Measurements from ENCODE around the gene TSPAN18.

Gene TSPAN18

DNA sequence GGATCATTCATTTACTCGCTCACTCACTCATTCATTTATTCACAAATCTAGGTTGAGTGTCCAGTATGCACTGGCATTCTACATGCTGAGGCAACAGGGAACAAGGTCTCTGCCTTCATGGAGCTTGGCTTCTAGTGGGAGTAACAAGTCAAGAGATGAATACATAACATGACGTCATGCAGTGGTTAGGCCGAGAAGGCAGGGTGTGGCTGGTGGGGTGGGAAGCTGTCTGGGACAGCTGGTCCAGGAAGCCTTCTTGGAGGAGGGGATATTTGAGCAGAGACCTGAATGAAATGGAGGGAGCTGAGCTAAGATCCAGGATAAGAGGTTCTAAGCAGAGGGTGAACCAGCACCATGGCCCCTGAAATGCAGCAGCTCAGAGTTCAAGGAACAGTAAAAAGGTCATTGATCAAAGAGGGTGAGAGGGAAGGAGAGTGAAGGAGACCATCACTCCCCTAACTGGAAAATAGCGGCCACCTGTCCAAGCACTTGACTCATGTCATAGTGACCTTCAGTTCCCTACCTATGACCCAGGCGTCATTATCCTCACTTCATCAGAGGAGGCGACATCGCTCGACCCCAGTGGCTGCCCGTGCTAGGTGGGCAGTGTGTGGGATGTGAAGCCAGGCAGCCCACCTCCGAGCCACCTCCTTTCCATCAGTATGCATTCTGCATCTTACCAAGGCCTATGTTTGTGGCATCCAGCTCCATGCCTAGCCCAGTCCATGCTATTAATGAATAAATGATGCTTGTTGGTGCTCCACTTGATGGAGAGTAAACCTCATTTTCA, 105.0 kb downstream of the TSPAN18 start:
- DNase-seq, result no peak

- DNase-seq, result no peak
These were observed 105.7 kb downstream of the TSPAN18 start for GRCh38 chr11:44832452-44832851.

DNA sequence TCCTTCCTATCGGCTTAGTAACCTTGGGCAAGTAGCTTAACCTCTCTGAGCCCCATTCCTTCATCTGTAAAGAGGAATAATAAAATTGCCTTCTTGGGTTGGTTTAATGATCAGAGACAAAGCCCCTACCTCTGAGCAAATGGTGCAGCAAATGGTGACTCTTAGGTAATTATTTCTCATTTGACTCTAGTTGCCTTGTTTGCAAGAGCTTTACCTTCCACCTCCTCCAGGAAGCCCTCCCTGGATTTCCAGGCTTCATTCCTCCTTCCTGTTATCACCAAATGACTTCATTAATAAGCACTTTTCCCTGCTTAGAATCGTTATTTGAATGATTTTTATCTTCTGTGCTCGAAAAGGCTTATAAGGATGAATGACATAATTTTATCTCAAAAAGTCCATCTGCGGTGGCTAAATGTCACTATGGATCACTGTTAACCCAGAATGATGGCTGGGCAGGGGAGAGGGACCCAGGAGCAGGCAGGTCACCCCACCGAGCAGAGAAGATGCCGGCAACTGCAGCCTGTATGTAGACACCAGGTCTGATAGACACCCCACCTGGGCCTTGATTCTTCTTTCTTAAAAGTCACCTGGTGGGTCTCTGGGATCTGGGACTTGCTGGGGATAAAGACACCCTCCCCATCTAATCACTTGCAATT, 106.6 kb downstream of the TSPAN18 start:
- no peak for DNase-seq

GRCh38 chr11:44833877-44834452, 107.2 kb downstream of the TSPAN18 start:
- no peak for DNase-seq

DNA sequence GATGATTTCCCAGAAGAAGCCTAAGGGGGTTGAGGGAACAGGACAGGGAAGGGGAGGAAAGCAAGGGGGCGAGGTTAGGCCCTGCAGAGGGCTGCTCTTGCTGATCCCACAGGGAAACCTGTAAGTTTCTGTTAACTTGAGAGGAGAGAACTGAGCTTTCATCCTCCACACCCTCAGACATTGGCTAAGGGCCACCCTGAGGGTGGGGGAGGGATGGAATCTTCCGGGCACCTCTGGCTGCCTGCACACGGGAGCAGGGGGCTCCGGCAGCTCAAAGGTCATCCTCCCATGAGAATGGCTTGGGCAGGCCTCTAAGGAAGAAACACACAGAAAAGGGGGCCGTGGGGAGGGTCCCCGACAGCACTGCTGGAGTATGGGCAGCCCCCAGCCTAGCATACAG, 108.1 kb downstream of the TSPAN18 start:
- DNase-seq, result no peak

DNA sequence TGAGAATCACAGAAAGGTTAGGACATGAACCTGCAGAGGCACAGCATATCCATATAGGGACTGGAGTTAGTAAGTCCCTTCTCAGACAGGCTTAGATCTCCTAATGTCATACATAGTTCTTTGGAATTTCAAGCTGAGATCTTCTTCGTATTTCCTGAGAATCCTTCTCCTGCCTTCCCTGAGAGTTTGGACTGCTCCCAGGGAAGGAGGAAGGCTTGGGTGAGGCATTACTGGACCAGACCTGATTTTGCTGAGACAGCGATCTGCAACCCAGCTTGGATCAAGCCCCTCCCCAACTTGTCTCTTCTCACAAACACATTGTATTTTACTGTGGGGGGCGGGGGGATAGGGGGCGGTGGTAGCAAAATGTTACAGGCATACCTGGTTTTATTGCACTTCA, 108.5 kb downstream of the TSPAN18 start:
- DNase-seq, result no peak

- no peak for DNase-seq
These were observed 109.2 kb downstream of the TSPAN18 start for GRCh38 chr11:44835938-44836337.

DNA sequence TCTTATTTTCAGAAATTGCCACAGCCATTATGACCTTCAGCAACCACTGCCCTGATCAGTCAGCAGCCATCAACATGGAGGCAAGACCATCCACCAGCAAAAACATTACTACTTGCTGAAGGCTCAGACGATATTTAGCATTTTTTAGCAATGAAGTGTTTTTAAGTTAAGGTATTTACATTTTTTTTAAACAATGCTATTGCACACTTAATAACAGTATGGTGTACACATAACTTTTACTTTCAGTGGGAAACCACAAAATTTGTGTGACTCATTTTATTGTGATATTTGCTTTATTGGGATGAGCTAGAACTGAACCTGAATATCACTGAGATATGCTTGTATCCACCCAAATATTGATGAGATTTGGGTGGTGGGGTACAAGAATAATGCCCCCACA, 110.9 kb downstream of the TSPAN18 start:
- no peak for DNase-seq

- DNase-seq, result no peak
These were observed 112.8 kb downstream of the TSPAN18 start for GRCh38 chr11:44839458-44840084.

- no peak for DNase-seq
These were observed 113.3 kb downstream of the TSPAN18 start for GRCh38 chr11:44840085-44840478.

GRCh38 chr11:44840521-44841251, 113.9 kb downstream of the TSPAN18 start:
- DNase-seq, result no peak

DNA sequence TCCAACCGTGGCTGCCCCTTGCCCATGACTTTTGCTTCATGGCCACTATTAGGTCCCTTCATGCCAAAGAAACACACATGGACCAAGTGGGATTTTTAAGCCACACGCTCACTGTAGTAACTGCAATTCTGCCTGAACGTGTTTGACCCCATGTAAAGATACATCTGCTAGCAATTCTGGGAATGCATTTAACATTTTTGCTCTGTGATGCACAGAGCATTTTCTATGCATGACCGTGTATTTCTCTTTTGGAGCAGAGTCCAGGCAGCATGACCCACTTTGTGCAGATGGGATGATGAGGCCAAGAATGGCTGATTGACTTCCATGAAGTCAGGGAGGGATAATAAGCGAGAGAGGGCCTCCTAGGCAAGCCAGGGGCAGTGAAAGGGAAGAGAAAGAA, 115.5 kb downstream of the TSPAN18 start:
- no peak for DNase-seq

DNA sequence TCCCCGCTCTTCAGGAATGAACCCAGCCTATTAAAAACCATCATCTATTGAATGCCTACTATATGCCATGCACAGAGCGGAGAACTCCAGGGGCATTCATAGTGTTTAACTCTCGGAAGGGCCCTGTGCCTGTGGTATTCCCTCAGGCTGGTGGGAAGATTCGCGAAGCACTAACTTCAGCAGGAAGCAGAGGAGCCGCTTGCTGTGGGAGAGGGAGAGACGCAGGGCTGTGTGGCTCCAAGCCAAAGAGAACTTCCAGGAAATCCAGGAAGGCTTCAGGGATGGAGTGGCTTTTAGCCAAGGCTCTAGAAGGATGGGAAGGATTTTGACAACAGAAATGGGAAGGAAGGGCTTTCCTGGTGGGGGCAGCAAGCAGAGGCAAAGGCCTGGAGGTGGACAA, 120.1 kb downstream of the TSPAN18 start:
- no peak for DNase-seq

DNA sequence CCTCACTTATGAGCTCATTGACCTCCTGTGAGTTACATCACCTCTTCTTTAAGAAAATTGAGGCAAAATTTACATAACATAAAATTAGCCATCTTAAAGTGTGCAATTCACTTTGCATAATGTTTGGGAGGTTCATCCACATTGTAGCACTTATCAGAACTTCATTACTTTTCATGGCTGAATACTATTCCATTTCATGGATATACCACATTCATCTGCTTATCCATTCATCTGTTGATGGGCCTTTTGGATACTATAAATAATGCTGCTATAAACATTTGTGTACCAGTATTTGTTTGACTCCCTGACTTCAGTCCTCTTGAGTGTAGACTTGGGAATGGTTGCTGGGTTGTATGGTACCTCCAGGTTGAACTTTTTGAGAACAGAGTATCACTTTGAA, 120.6 kb downstream of the TSPAN18 start:
- no peak for DNase-seq

GRCh38 chr11:44848203-44848962, 121.6 kb downstream of the TSPAN18 start:
- no peak for DNase-seq

GRCh38 chr11:44848963-44849350, 122.2 kb downstream of the TSPAN18 start:
- no peak for DNase-seq

GRCh38 chr11:44849424-44849823, 122.7 kb downstream of the TSPAN18 start:
- DNase-seq, result no peak

GRCh38 chr11:44849922-44850321, 123.2 kb downstream of the TSPAN18 start:
- DNase-seq, result no peak

- DNase-seq, result no peak
These were observed 124.7 kb downstream of the TSPAN18 start for GRCh38 chr11:44851496-44851895.

GRCh38 chr11:44852159-44852747, 125.5 kb downstream of the TSPAN18 start:
- DNase-seq, result no peak

- no peak for DNase-seq
These were observed 126.2 kb downstream of the TSPAN18 start for GRCh38 chr11:44852952-44853351.

- DNase-seq, result no peak
These were observed 126.9 kb downstream of the TSPAN18 start for GRCh38 chr11:44853666-44854065.
